Neural cell (in vitro differentiated cells): ENCODE results near the gene APPBP2. TPM values are rescaled to one million over a fixed set of nuclear protein-coding genes. Genes with fewer than 3 reads are reported as not detected.

Experiments used
- H2AFZ ChIP-seq: fragments of 200-600, 300-800 bp; sonication (generic), shearing (Covaris generic); 2 replicates; pipeline ENCODE4 v1.6.0; 2014; ENCODE audit warnings: low read depth, mild to moderate bottlenecking, antibody characterized with exemption, low read length, moderate library complexity
- H3F3A ChIP-seq: fragments of 200-600 bp; shearing (Covaris generic); 2 replicates; pipeline ENCODE4 v1.6.1; 2016; ENCODE audit warnings: mild to moderate bottlenecking, moderate library complexity, mixed read lengths, antibody characterized with exemption, low read length; ENCODE audit not compliant: insufficient read depth, poor library complexity, severe bottlenecking
- H3K27ac ChIP-seq: fragments of 200-600, 300-800 bp; sonication (generic), shearing (Covaris generic); 2 replicates; pipeline ENCODE4 v1.5.1; 2014; ENCODE audit warnings: mild to moderate bottlenecking, low read length, moderate library complexity
- H3K27me3 ChIP-seq: fragments of 300-800, 200-600 bp; sonication (generic), shearing (Covaris generic); 2 replicates; pipeline ENCODE4 v1.6.0; 2014; ENCODE audit warnings: mild to moderate bottlenecking, low read depth, low read length, moderate library complexity; ENCODE audit not compliant: insufficient read depth
- H3K36me3 ChIP-seq: fragments of 300-800, 200-600 bp; sonication (generic), shearing (Covaris generic); 2 replicates; pipeline ENCODE4 v1.5.1; 2014; ENCODE audit warnings: mild to moderate bottlenecking, antibody characterized with exemption, low read length, moderate library complexity; ENCODE audit not compliant: insufficient read depth
- H3K4me2 ChIP-seq: fragments of 300-800, 200-600 bp; sonication (generic), shearing (Covaris generic); 2 replicates; pipeline ENCODE4 v1.6.0; 2014; ENCODE audit warnings: mild to moderate bottlenecking, low read length
- H3K4me3 ChIP-seq: fragments of 300-800, 200-600 bp; sonication (generic), shearing (Covaris generic); 2 replicates; pipeline ENCODE4 v1.5.1; 2014; ENCODE audit warnings: mild to moderate bottlenecking, low read length, moderate library complexity
- H3K79me2 ChIP-seq: fragments of 200-600 bp; shearing (Covaris generic); replicated peaks from 2 replicates; pipeline ENCODE4 v1.6.0; 2014; ENCODE audit warnings: mild to moderate bottlenecking, low read length, moderate library complexity; ENCODE audit not compliant: insufficient read depth
- H3K9ac ChIP-seq: fragments of 300-800, 200-600 bp; sonication (generic), shearing (Covaris generic); 2 replicates; pipeline ENCODE4 v1.6.1; 2016; ENCODE audit warnings: mild to moderate bottlenecking, low read length, mixed read lengths
- H3K9me2 ChIP-seq: fragments of 200-600 bp; shearing (Covaris generic); 2 replicates; pipeline ENCODE4 v1.6.1; 2016; ENCODE audit warnings: mild to moderate bottlenecking, low read length, mixed read lengths; ENCODE audit not compliant: insufficient read depth
- H3K9me3 ChIP-seq: fragments of 200-600, 300-800 bp; sonication (generic), shearing (Covaris generic); 2 replicates; pipeline ENCODE4 v1.6.1; 2016; ENCODE audit warnings: mild to moderate bottlenecking, mixed run types, low read length, moderate library complexity, mixed read lengths
- H4K20me1 ChIP-seq: fragments of 200-600 bp; shearing (Covaris generic); 2 replicates; pipeline ENCODE4 v1.6.1; 2016; ENCODE audit warnings: mild to moderate bottlenecking, mixed run types; ENCODE audit not compliant: insufficient read depth
- EP300 ChIP-seq: fragments of 450-650 bp; conservative IDR thresholded peaks from 2 replicates; pipeline ENCODE4 v1.6.1; 2014; ENCODE audit warnings: antibody characterized with exemption, mild to moderate bottlenecking, moderate library complexity; ENCODE audit not compliant: poor library complexity, severe bottlenecking
- EZH2 ChIP-seq: fragments of 200-600, 300-800 bp; shearing (Covaris generic), sonication (generic); IDR thresholded peaks from 2 replicates; pipeline ENCODE4 v1.6.1; 2014; ENCODE audit warnings: antibody characterized with exemption, low read length, borderline replicate concordance, mild to moderate bottlenecking; ENCODE audit not compliant: insufficient read depth, poor library complexity, severe bottlenecking
- MXI1 ChIP-seq: fragments of 450-650 bp; conservative IDR thresholded peaks from 2 replicates; pipeline ENCODE4 v1.6.1; 2014; ENCODE audit warnings: antibody characterized with exemption, mild to moderate bottlenecking; ENCODE audit not compliant: poor library complexity, severe bottlenecking
- POLR2AphosphoS5 ChIP-seq: IDR thresholded peaks from 2 replicates; pipeline ENCODE4 v1.6.1; 2012
- RAD21 ChIP-seq: fragments of 450-650 bp; conservative IDR thresholded peaks from 2 replicates; pipeline ENCODE4 v1.6.1; 2014; ENCODE audit warnings: antibody characterized with exemption, mild to moderate bottlenecking, moderate library complexity
- SMC3 ChIP-seq: fragments of 450-650 bp; conservative IDR thresholded peaks from 2 replicates; pipeline ENCODE4 v1.6.1; 2014; ENCODE audit warnings: antibody characterized with exemption, mild to moderate bottlenecking, moderate library complexity; ENCODE audit not compliant: poor library complexity
- TAF1 ChIP-seq: IDR thresholded peaks from 2 replicates; pipeline ENCODE4 v1.6.1; 2012; ENCODE audit warnings: low read depth
- polyA plus RNA-seq: library from polyadenylated mRNA; depleted of rRNA; stranded (reverse); fragments of >200 nt; gene quantifications from 2 replicates; pipeline ENCODE4 v1.2.3, GENCODE V29; 2014
- TF ChIP-seq, protein P1 (sequence below): IDR thresholded peaks from 2 replicates; pipeline ENCODE4 v1.6.1; 2012; ENCODE audit warnings: borderline replicate concordance
- TF ChIP-seq, protein P2 (sequence below): fragments of 450-650 bp; IDR thresholded peaks from 2 replicates; pipeline ENCODE4 v1.5.1; 2014; ENCODE audit warnings: antibody characterized with exemption, mild to moderate bottlenecking, moderate library complexity; ENCODE audit not compliant: poor library complexity, severe bottlenecking

Gene APPBP2
- polyA plus RNA-seq, 1 donor from 2014 or later: 40.4 TPM

DNA sequence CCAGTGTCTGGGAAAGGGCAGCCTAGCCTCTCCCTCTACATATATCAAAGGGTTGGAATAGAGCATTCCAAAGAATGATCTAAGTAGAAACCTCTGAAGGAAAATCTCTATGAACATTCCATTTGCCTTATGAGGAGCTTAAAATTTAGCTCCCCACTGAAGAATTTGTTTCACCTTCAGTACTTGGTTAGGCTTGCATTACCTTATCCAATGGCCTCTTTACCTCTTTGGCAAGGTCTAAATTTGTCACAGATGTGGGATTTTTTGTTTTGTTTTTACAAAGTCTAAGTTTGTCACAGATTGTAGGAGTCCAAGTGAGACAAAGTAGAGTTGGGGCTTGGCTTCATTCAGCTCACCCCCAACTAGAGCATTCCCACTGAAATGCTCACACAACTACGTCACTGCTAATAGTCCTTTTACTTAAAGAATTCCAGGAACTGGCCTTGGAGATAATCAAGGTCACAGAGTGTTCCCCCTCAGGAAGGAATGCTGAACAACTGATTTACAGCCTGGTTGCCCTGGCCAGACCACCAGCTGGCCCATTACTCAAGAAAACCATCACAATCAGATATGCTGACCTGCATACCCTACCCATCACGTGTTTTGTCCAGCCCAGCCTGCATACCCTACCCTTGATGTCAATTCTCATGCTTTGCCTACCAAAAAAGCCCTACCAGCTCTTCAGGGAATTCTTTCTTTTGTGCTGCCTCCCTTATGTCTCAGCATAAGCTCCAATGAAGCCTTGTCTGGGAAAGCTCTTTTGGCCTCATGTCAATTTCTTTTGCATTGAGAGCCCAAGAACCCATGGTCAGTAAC is 47.4 kb upstream of the APPBP2 start:
- Histone ChIP-seq H3K9ac (no peak overlapping the region), H3K4me3 (no peak overlapping the region), H3K9me3 (no peaks in the 10 kb centered on the region), H3K27me3 (no peaks in the 10 kb centered on the region), H3K9me2 (no peaks in the 10 kb centered on the region), H3K79me2 (no peaks in the 10 kb centered on the region), H3K27ac (no peak overlapping the region), H3K36me3 (no peaks in the 10 kb centered on the region), H4K20me1 (no peaks in the 10 kb centered on the region), H3F3A (no peaks in the 10 kb centered on the region), H2AFZ (no peak overlapping the region), H3K4me2 (no peak overlapping the region)
- TF ChIP-seq SMC3 (no peak), POLR2AphosphoS5 (no peak), EZH2 (no peak), EP300 (no peak), RAD21 (no peak), TAF1 (no peak), MXI1 (no peak)
- TF ChIP-seq, protein P1, sequence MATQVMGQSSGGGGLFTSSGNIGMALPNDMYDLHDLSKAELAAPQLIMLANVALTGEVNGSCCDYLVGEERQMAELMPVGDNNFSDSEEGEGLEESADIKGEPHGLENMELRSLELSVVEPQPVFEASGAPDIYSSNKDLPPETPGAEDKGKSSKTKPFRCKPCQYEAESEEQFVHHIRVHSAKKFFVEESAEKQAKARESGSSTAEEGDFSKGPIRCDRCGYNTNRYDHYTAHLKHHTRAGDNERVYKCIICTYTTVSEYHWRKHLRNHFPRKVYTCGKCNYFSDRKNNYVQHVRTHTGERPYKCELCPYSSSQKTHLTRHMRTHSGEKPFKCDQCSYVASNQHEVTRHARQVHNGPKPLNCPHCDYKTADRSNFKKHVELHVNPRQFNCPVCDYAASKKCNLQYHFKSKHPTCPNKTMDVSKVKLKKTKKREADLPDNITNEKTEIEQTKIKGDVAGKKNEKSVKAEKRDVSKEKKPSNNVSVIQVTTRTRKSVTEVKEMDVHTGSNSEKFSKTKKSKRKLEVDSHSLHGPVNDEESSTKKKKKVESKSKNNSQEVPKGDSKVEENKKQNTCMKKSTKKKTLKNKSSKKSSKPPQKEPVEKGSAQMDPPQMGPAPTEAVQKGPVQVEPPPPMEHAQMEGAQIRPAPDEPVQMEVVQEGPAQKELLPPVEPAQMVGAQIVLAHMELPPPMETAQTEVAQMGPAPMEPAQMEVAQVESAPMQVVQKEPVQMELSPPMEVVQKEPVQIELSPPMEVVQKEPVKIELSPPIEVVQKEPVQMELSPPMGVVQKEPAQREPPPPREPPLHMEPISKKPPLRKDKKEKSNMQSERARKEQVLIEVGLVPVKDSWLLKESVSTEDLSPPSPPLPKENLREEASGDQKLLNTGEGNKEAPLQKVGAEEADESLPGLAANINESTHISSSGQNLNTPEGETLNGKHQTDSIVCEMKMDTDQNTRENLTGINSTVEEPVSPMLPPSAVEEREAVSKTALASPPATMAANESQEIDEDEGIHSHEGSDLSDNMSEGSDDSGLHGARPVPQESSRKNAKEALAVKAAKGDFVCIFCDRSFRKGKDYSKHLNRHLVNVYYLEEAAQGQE: no peak
- TF ChIP-seq, protein P2, sequence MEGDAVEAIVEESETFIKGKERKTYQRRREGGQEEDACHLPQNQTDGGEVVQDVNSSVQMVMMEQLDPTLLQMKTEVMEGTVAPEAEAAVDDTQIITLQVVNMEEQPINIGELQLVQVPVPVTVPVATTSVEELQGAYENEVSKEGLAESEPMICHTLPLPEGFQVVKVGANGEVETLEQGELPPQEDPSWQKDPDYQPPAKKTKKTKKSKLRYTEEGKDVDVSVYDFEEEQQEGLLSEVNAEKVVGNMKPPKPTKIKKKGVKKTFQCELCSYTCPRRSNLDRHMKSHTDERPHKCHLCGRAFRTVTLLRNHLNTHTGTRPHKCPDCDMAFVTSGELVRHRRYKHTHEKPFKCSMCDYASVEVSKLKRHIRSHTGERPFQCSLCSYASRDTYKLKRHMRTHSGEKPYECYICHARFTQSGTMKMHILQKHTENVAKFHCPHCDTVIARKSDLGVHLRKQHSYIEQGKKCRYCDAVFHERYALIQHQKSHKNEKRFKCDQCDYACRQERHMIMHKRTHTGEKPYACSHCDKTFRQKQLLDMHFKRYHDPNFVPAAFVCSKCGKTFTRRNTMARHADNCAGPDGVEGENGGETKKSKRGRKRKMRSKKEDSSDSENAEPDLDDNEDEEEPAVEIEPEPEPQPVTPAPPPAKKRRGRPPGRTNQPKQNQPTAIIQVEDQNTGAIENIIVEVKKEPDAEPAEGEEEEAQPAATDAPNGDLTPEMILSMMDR: no peak

DNA sequence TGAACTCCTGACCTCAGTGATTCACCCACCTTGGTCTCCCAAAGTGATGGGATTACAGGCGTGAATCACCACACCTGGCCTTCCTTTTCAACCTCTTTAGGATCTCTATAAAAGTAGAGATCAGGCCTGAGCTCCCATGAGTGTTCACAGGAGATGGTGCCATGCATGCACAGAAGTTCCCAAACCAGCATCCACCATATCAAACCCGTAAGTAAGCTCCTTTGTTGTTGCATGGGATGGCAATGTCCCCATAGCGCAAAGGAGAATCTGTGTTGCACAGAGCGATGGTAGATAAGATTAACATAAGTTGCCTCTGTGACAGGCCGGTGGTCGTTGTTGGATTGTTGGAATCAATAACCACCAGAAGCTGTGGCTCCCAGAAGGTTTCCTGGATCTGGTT is 39.2 kb upstream of the APPBP2 start:
- Histone ChIP-seq H3K4me3 (no peak overlapping the region), H2AFZ (no peak overlapping the region), H3K9ac (no peak overlapping the region), H3K27ac (no peak overlapping the region), H3K79me2 (no peaks in the 10 kb centered on the region), H3K36me3 (no peaks in the 10 kb centered on the region), H4K20me1 (no peaks in the 10 kb centered on the region), H3K9me3 (no peaks in the 10 kb centered on the region), H3K9me2 (no peaks in the 10 kb centered on the region), H3K27me3 (no peaks in the 10 kb centered on the region), H3F3A (no peaks in the 10 kb centered on the region), H3K4me2 (no peak overlapping the region)
- TF ChIP-seq EP300 (no peak), RAD21 (no peak)
- TF ChIP-seq, protein P1: no peak
